HUES6 (cell line): ENCODE measurements around the gene MARCHF7.
"Not testable (repeated sequence)": the region's sequence is repeated elsewhere in the genome, so short reads cannot be mapped to it uniquely, and the experiment has no call there.

ENCODE experiments used
- H3K27ac ChIP-seq: 2 replicates; pipeline ENCODE4 v1.7.0; 2013; ENCODE audit warnings: low read depth, mild to moderate bottlenecking, low read length, inconsistent platforms
- H3K27me3 ChIP-seq: 2 replicates; pipeline ENCODE4 v1.6.1; 2013; ENCODE audit warnings: low read length; ENCODE audit not compliant: control insufficient read depth, insufficient read depth
- H3K36me3 ChIP-seq: 2 replicates; pipeline ENCODE4 v1.6.1; 2013; ENCODE audit warnings: low read length; ENCODE audit not compliant: control insufficient read depth, insufficient read depth
- H3K4me1 ChIP-seq: 2 replicates; pipeline ENCODE4 v1.6.1; 2013; ENCODE audit warnings: low read length; ENCODE audit not compliant: control insufficient read depth, insufficient read depth
- H3K4me3 ChIP-seq: 2 replicates; pipeline ENCODE4 v1.5.1; 2013; ENCODE audit warnings: low read depth, low read length
- H3K9ac ChIP-seq: one replicate; pipeline ENCODE4 v1.6.1; 2013; ENCODE audit warnings: mild to moderate bottlenecking, low read length
- H3K9me3 ChIP-seq: 2 replicates; pipeline ENCODE4 v1.6.1; 2013; ENCODE audit warnings: low read depth, low read length; ENCODE audit not compliant: control insufficient read depth, insufficient read depth

Gene MARCHF7

GRCh38 chr2:159745237-159745636 is 32.9 kb downstream of the MARCHF7 start:
- peaks cover 89% of the 10 kb centered on the region for H3K36me3 ChIP-seq
- H3K9me3 ChIP-seq, H3K4me1 ChIP-seq, H3K9ac ChIP-seq, H3K4me3 ChIP-seq, H3K27ac ChIP-seq, H3K27me3 ChIP-seq: not testable (repeated sequence)

GRCh38 chr2:159748089-159748488 is 35.8 kb downstream of the MARCHF7 start:
- no peaks in the 10 kb centered on the region for H3K4me1 ChIP-seq
- no peaks in the 10 kb centered on the region for H3K27me3 ChIP-seq
- H3K27ac ChIP-seq, result no peak overlapping the region
- peaks cover 94% of the 10 kb centered on the region for H3K36me3 ChIP-seq
- H3K4me3 ChIP-seq, result no peak overlapping the region
- H3K9ac ChIP-seq, result no peak overlapping the region
- H3K9me3 ChIP-seq, result no peaks in the 10 kb centered on the region

- Histone ChIP-seq H3K9me3 (no peaks in the 10 kb centered on the region), H3K4me3 (no peak overlapping the region), H3K36me3 (peaks cover 93% of the 10 kb centered on the region), H3K27me3 (no peaks in the 10 kb centered on the region), H3K4me1 (no peaks in the 10 kb centered on the region), H3K9ac (no peak overlapping the region), H3K27ac (no peak overlapping the region; the same call in 1 of the 2 replicates)
Observed at GRCh38 chr2:159750873-159751272, 38.6 kb downstream of the MARCHF7 start.

GRCh38 chr2:159753797-159754196 is 41.5 kb downstream of the MARCHF7 start:
- no peak overlapping the region for H3K4me3 ChIP-seq
- no peaks in the 10 kb centered on the region for H3K27me3 ChIP-seq
- 0 out of 2 replicates have a peak overlapping the region, but pooled peaks have one; percentile 30 for H3K27ac ChIP-seq
- no peaks in the 10 kb centered on the region for H3K4me1 ChIP-seq
- H3K9ac ChIP-seq, result no peak overlapping the region
- peaks cover 91% of the 10 kb centered on the region for H3K36me3 ChIP-seq
- H3K9me3 ChIP-seq, result no peaks in the 10 kb centered on the region

- Histone ChIP-seq H3K36me3 (peaks cover 93% of the 10 kb centered on the region), H3K9me3 (no peaks in the 10 kb centered on the region), H3K27ac (no peak overlapping the region), H3K4me3 (no peak overlapping the region), H3K9ac (no peak overlapping the region), H3K27me3 (no peaks in the 10 kb centered on the region), H3K4me1 (no peaks in the 10 kb centered on the region)
Observed at GRCh38 chr2:159755014-159755413, 42.7 kb downstream of the MARCHF7 start.

- Histone ChIP-seq H3K27ac (no peak overlapping the region), H3K27me3 (no peaks in the 10 kb centered on the region), H3K36me3 (peaks cover 94% of the 10 kb centered on the region), H3K9ac (no peak overlapping the region), H3K4me3 (no peak overlapping the region), H3K9me3 (no peaks in the 10 kb centered on the region), H3K4me1 (no peaks in the 10 kb centered on the region)
Observed at GRCh38 chr2:159755788-159756187, 43.5 kb downstream of the MARCHF7 start.

- H3K9ac ChIP-seq, result no peak overlapping the region
- H3K4me1 ChIP-seq, result no peaks in the 10 kb centered on the region
- no peak overlapping the region for H3K4me3 ChIP-seq
- H3K27ac ChIP-seq, result no peak overlapping the region
- H3K9me3 ChIP-seq, result no peaks in the 10 kb centered on the region
- no peaks in the 10 kb centered on the region for H3K27me3 ChIP-seq
- H3K36me3 ChIP-seq, result peaks cover 93% of the 10 kb centered on the region
Observed at GRCh38 chr2:159758239-159758638, 45.9 kb downstream of the MARCHF7 start.

GRCh38 chr2:159758686-159759085 is 46.4 kb downstream of the MARCHF7 start:
- H3K27me3 ChIP-seq, result no peaks in the 10 kb centered on the region
- H3K9me3 ChIP-seq, result no peaks in the 10 kb centered on the region
- H3K36me3 ChIP-seq, result peaks cover 95% of the 10 kb centered on the region
- H3K27ac ChIP-seq, result no peak overlapping the region
- H3K4me3 ChIP-seq, result no peak overlapping the region
- H3K4me1 ChIP-seq, result no peaks in the 10 kb centered on the region
- H3K9ac ChIP-seq, result no peak overlapping the region

- Histone ChIP-seq H3K9me3 (no peaks in the 10 kb centered on the region), H3K36me3 (peaks cover 94% of the 10 kb centered on the region), H3K27ac (no peak overlapping the region)
Observed at GRCh38 chr2:159759577-159759976, 47.3 kb downstream of the MARCHF7 start.

GRCh38 chr2:159760326-159760725 is 48.0 kb downstream of the MARCHF7 start:
- H3K36me3 ChIP-seq, result peaks cover 94% of the 10 kb centered on the region
- no peak overlapping the region for H3K4me3 ChIP-seq
- H3K9ac ChIP-seq, result no peak overlapping the region
- H3K27ac ChIP-seq, result no peak overlapping the region
- no peaks in the 10 kb centered on the region for H3K9me3 ChIP-seq
- no peaks in the 10 kb centered on the region for H3K4me1 ChIP-seq
- H3K27me3 ChIP-seq, result no peaks in the 10 kb centered on the region

More at GRCh38 chr2:159759577-159759976, 47.3 kb downstream of the MARCHF7 start:
- Histone ChIP-seq H3K9ac (no peak overlapping the region), H3K4me3 (no peak overlapping the region), H3K27me3 (no peaks in the 10 kb centered on the region), H3K4me1 (no peaks in the 10 kb centered on the region)

GRCh38 chr2:159762075-159762474 is 49.8 kb downstream of the MARCHF7 start:
- Histone ChIP-seq H3K9me3 (no peaks in the 10 kb centered on the region), H3K27ac (no peak overlapping the region), H3K9ac (no peak overlapping the region), H3K4me1 (no peaks in the 10 kb centered on the region), H3K36me3 (peaks cover 97% of the 10 kb centered on the region), H3K27me3 (no peaks in the 10 kb centered on the region), H3K4me3 (no peak overlapping the region)
